ENCODE measurements around the gene GOLM1.
A peak's percentile ranks its signal among the peaks of the same experiment; 100 is the strongest.
"Not testable (repeated sequence)": the region's sequence is repeated elsewhere in the genome, so short reads cannot be mapped to it uniquely, and the experiment has no call there.

GOLM1 gene

GRCh38 chr9:86098824-86099700 lies at the start of gene GOLM1:
Gene GOLM1, minus strand, starts transcription at chr9:86099558. Its CDS starts 20,238 bp downstream, at chr9:86079320.
- no peak for DNase-seq (ENCODE audit: low spot score)

- not testable (repeated sequence) for DNase-seq (ENCODE audit: low spot score)
These were observed 47.3 kb upstream of the GOLM1 start for GRCh38 chr9:86146671-86147070.

- not testable (repeated sequence) for DNase-seq (ENCODE audit: low spot score)
These were observed 46.6 kb upstream of the GOLM1 start for GRCh38 chr9:86145960-86146359.

- no peak for DNase-seq (ENCODE audit: low spot score)
These were observed 43.6 kb upstream of the GOLM1 start for GRCh38 chr9:86142973-86143372.

- DNase-seq (ENCODE audit: low spot score): no peak
These were observed 42.5 kb upstream of the GOLM1 start for GRCh38 chr9:86141843-86142242.

- no peak for DNase-seq (ENCODE audit: low spot score)
These were observed 36.0 kb upstream of the GOLM1 start for GRCh38 chr9:86135371-86135770.

- no peak for DNase-seq (ENCODE audit: low spot score)
These were observed 35.0 kb upstream of the GOLM1 start for GRCh38 chr9:86134361-86134760.

GRCh38 chr9:86128235-86128822 lies 29.0 kb upstream of the GOLM1 start:
- no peak for DNase-seq (ENCODE audit: low spot score)

GRCh38 chr9:86126998-86127972 lies 27.9 kb upstream of the GOLM1 start:
- peak; percentile 49 for DNase-seq (ENCODE audit: low spot score)

- DNase-seq (ENCODE audit: low spot score): no peak
These were observed 23.0 kb upstream of the GOLM1 start for GRCh38 chr9:86122311-86122710.

- DNase-seq (ENCODE audit: low spot score): no peak
These were observed 20.1 kb upstream of the GOLM1 start for GRCh38 chr9:86119457-86119856.

- DNase-seq (ENCODE audit: low spot score): no peak
These were observed 17.1 kb upstream of the GOLM1 start for GRCh38 chr9:86116425-86116824.

- no peak for DNase-seq (ENCODE audit: low spot score)
These were observed 16.5 kb upstream of the GOLM1 start for GRCh38 chr9:86115886-86116285.

GRCh38 chr9:86112057-86112456 lies 12.7 kb upstream of the GOLM1 start:
- no peak for DNase-seq (ENCODE audit: low spot score)

- no peak for DNase-seq (ENCODE audit: low spot score)
These were observed 3.3 kb upstream of the GOLM1 start for GRCh38 chr9:86102626-86103025.

- no peak for DNase-seq (ENCODE audit: low spot score)
These were observed 475 bp upstream of the GOLM1 start for GRCh38 chr9:86099701-86100364.

- no peak for DNase-seq (ENCODE audit: low spot score)
These were observed 1.7 kb downstream of the GOLM1 start for GRCh38 chr9:86097510-86098224.

GRCh38 chr9:86096386-86096785 lies 3.0 kb downstream of the GOLM1 start:
- no peak for DNase-seq (ENCODE audit: low spot score)

GRCh38 chr9:86093788-86094555 lies 5.4 kb downstream of the GOLM1 start:
- DNase-seq (ENCODE audit: low spot score): no peak

- no peak for DNase-seq (ENCODE audit: low spot score)
These were observed 7.9 kb downstream of the GOLM1 start for GRCh38 chr9:86091477-86091876.
